Stimulated activated CD8-positive, alpha-beta memory T cell treated with anti-CD3 and anti-CD28 coated beads, Interleukin-12 subunit alpha, Interleukin-12 subunit beta, amount 100 ng/mL, for 4 hours (primary cell): ENCODE measurements around the gene MCOLN1.

Experiments used
- DNase-seq: peaks from one replicate; pipeline ENCODE4 v3.0.0-alpha.2; 2020; ENCODE audit warnings: low read depth

Gene MCOLN1

DNA sequence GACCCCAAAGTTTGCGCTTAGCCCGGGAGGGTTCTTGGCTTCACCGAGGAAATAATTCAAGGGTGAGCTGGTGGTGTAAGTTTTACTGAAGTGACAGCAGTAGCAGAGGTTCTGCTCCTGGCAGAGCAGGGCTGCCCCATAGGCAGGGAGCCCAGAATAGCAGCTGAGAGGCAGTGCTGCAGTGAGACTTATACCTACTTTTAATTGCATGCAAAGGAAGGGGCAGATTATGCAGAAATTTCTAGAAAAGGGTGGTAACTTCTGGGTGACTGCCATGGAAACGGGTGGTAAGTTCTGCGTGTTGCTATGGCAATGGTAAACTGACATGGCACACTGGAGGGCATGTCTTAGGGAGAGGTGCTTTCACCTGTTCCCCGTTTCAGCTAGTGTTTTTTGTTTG, 55.7 kb downstream of the MCOLN1 start:
- DNase-seq, result no peak

DNA sequence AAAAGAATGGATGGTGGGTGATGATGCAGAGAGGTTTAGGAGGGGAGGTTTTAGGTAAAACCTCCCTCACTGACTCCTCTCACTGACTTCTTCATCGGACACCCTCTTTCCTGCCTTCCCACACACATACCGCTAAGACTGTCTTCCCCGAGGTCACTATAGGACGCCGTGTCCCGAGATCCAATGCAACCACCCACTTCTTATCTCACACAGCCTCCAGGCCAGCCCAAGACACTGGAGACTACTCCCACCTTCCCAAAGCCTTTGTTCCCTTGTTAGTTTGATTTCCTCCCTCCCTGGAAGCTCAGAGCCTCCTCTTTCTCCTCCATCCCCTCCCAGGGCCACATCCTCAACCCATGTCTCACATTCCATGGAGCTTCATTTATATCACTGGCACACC, 56.8 kb downstream of the MCOLN1 start:
- DNase-seq, result no peak

DNA sequence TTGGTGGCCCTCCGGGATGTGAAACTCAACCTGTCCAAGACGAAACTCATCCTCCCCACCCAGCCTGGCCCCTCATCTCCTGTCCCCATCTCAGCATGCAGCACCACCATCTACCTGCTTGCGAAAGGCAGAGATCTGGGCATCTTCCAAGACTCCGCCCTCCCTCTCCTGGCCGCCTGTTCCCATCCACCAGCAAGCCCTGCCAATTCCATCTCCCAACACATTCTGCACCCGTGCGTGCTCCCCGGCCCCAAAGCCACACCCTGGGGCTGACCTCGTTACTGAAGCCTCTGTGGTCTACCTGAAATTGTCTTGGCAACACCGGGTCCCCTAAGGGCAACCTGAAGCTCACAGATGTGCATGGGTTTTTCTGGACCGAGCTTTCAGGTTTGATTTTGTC, 60.0 kb downstream of the MCOLN1 start:
- no peak for DNase-seq
